HCEC 1CT (cell line): ENCODE results near the gene KATNB1.
A peak's percentile ranks its signal among the peaks of the same experiment; 100 is the strongest.
"Not testable (repeated sequence)": the region's sequence is repeated elsewhere in the genome, so short reads cannot be mapped to it uniquely, and the experiment has no call there.

Experiments used
- DNase-seq: peaks from one replicate; pipeline ENCODE4 v3.0.0-alpha.2; 2017

The KATNB1 gene

DNA sequence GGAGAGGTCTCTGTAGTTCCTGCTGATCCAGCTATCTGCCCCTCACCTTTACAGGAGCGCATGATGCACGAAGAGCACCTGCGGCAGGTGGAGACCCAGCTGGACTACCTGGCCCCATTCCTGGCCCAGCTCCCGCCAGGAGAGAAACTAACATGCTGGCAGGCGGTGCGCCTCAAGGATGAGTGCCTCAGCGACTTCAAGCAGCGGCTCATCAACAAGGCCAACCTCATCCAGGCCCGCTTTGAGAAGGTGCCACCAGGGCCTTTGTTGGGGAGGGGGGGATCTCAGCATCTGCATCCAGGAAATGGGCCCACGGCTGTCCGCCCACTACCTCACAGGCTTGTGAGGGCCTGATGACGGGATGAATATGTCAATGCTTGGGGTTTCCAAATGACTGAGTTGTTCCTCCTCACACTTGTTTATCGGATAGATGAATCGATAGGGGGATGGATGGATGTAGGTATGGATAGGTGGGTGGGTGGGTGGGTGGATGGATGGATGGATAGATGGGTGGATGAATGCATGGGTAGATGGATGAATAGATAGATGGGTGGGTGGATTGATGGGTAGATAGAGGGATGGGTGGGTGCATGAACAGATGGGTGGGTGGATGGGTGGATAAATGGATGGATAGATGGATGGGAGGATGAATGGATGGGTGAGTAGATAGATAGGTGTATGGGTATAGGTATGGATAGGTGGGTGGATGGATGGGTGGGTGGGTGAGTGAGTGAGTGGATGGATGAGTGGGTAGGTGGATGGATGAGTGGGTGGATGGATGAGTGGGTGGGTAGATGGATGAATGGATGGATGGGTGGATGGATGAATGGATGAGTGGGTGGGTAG is 7.0 kb upstream of the KATNB1 start:
- no peak for DNase-seq

DNA sequence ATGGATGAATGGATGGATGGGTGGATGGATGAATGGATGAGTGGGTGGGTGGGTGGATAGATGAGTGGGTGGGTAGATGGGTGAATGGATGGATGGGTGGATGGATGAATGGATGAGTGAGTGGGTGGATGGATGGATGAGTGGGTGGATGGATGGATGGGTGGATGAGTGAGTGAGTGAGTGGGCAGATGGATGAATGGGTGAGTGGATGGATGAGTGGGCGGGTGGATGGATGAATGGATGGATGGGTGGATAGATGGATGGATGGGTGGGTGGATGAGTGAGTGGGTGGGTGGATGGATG is 6.4 kb upstream of the KATNB1 start:
- DNase-seq, result no peak

DNA sequence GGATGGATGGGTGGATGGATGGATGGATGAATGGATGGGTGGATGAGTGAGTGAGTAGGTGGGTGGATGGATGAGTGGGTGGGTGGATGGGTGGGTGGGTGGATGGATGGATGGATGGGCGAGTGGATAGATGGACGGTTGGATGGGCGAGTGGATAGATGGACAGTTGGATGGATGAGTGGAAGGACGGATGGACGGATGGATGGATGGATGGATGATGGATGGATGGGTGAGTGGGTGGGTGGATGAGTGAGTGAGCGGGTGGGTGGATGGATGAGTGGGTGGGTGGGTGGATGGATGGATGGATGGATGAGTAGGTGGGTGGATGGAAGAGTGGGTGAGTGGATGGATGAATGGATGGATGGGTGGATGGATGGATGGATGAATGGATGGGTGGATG is 5.7 kb upstream of the KATNB1 start:
- not testable (repeated sequence) for DNase-seq

DNA sequence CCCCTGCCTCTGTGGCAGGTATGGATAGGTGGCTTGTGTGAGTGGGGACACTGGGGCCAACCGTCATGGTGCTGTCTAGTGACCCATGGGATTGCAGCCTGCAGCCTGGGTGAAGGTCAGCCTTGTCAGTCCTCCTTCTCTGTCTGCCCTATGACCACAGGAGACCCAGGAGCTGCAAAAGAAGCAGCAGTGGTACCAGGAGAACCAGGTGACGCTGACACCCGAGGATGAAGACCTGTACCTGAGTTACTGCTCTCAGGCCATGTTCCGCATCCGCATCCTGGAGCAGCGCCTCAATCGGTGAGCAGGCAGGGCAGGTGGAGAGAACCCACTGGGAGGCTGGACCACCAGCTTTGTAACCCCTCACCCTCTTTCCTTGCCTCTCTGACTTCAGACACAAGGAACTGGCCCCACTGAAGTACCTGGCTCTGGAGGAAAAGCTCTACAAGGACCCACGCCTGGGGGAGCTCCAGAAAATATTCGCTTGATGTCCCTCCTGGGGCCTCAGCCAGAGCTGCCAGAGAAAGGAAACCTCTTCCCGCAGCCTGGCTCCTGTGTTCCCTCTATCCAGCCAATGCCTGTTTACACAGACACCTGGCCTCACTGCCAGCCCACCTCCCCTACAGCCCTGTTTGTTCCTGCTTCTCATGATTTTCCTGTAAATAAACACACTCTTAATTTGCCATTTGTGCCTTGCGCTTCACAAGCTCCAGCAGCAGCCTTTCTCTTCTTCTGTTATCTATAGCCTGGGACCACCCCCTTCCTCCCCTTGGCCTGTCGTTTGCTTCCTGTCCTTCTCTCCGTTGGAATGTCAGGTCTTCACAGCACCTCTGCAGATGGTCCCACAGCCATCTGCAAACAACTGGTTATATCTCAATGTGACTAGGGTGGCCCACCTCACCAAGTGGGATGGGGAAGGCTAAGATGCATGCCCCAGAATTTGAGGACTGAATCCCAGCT is 4.5 kb upstream of the KATNB1 start:
- no peak for DNase-seq

DNA sequence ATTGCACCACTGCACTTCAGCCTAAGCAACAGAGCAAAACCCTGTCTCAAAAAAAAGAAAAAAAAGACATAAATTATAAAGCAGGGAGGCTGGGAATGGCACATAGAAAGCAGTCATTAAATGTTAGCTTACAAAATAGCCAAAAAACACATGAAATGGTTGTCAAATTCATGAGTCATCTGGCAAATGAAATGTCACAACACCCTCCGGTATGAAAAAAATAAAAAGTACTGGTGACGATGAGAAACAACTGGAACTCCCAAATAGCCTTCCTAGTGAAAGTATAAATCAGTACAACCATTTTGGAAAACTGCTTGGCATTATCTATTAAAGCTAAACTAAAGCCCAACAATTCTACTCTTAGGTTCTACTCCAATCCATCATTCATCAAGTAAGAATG is 3.5 kb upstream of the KATNB1 start:
- peak; percentile 66 for DNase-seq

DNA sequence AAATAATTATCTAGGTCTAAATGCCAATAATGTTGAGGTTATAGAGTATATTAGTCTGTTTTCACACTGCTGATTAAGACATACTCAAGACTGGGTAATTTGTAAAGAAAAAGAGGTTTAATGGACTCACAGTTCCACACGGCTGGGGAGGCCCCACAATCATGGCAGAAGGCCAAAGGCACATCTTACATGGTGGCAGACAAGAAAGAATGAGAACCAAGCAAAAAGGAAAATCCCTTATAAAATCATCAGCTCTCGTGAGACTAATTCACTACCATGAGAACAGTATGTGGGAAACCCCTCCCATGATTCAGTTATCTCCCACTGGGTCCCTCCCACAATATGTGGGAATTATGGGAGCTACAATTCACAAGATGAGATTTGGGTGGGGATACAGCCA is 2.9 kb upstream of the KATNB1 start:
- no peak for DNase-seq

DNA sequence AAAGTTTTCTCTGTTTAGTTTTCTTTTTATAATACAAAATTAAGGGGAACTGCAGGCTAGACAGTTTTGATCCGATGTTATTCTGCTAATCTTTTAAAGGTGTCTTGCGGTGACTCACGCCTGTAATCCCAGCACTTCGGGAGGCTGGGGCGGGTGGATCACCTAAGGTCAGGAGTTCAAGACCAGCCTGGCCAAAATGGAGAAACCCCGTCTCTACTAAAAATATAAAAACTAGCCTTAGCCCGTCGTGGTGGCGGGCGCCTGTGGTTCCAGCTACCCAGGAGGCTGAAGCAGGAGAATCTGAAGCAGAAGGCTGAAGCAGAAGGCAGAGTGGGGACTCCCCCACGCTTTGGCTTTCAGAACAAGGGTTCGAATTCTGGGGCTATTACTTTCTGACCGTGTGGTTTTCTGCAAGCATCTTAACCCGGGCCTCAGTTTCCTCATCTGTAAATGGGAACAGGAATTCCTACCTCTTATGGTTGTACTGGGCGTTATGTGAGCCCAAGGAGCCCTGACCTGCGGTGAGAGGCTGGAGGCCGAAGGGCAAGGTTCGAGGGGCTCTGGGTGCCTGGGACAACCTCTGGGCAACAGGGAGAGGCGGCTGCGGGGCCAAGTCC is 1.2 kb upstream of the KATNB1 start:
- no peak for DNase-seq

DNA sequence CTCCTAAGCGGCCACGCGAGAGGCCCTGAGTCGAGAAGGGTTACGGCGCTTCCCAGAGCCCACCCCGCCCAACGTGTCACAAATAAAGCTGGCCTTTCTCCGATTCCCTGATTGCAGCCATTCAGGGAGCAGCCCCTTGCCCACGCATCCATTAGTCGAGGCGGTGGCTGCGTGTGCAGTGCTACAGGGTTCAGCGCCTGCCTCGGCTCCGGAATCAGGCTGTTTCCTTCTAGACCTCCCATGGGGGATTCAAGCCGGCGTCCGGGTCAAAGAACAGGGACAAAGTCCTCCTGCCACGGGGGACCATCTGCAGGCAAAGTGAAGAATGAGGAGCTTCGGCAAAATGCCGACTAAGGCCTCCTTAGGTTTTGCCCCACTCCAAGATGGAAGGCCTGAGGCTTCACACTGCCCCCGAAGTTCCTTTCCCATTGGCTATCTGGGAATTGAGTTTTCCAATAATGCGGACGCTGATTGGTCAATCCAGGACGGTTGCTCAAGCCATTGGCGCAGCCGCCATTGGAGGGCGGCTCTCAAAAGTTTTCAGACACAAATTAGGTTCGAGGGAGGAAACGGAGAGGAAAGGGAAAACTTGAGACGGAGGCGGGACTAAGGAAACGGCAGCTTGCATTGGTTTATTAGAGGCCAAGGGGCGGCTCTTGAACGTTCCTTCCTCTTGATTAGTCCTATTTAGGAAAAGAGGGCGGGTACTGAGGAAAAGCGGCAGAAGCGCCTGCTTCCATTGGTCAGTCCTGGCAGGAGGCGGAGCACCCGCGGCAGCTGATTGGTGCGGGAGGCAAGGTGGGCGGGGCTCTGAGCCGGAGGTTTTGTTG is 430 bp upstream of the KATNB1 start:
- DNase-seq, result peak; percentile 100

DNA sequence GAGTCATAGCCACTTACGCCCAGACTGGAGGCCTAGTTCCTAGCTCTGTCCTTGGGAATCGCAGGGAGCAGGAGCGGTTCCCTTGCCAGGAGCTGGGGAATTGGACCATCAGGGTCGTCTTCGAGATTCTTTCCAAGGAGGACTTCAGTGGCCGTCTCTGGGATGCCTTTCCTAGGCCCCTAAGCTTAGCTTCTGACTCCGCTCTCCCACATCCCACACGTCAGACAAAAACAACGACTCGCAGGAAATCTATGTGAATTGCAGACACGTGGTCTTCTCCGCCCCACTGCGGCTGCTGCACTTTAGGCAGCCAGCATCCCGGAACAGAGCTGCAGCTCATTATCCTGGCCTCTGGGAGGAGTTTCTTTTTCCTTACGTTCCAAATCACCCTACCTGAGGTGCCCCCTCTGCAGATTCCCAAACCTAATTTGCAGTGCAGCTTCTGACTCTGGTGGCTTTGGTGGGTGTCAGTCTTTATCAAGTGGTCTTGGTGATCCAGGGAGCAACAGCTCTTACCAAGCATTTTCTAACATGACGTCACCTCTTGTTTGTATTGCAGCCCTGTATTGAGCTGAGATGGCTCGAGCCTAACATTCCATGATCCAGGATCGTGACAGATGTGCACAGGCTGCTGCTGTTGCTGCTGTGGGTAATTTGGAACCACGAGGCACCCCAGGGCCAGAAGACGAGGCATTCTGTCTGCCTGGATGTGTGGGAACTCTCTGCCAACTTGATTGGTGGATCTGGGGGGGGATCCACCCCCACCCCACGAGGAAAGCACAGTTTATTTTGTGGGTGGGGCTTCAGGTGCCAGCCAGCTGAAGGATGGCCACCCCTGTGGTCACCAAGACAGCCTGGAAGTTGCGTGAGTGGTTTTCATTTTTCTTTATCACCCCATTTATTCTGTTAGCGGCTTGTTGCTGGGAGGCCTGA is 1.1 kb downstream of the KATNB1 start:
- DNase-seq, result peak; percentile 76

DNA sequence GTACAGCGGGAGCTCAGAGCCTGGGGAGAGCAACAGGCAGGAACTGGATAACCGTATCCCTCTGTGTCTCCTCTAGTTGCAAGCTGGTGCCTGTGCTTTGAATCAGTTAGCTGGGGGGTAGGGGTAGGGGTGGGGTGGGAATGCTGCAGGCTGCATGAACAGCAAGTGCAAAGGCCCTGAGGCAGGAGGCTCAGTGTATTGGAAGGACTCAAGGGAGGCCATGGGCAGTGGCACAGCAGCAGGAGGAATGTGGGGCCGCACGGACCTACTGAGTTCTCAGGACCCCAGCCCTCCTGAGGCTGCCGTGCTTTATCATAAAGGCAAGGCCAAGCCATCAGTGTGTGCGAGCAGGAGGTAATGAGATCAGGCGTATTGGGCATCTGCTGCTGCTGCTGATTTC is 3.3 kb downstream of the KATNB1 start:
- DNase-seq, result no peak

DNA sequence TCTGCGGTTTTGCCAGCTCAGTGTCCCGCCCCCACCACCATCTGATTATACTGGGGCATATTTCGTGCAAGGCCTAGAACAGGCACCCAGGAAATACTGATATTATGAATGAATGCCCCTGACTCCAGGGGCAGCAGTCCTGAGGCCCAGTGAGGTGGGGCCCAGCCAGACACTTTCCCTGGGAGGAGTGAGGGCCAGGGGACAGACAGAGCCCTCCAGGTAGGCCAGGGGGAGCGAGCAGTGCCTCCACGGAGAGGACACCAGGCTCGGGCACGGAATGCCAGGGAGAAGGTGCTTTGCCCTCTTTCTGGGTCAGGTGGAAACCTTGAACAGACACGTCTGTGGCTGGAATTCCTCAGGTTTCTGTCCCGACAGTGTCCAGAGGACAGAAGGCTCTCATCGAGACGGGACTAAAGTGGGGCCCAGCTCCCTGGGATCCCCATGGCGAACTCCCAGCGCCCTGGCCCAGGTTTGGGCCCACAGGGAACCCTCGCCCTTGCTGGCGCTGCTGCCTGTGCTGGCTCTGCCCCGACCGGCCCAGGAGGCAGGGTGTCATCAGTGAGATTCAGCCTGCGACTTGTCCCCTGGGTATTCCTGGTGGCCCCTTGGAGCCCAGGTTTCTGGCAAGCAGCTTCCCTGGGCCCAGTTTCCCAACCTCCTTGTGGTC is 4.3 kb downstream of the KATNB1 start:
- DNase-seq, result no peak

DNA sequence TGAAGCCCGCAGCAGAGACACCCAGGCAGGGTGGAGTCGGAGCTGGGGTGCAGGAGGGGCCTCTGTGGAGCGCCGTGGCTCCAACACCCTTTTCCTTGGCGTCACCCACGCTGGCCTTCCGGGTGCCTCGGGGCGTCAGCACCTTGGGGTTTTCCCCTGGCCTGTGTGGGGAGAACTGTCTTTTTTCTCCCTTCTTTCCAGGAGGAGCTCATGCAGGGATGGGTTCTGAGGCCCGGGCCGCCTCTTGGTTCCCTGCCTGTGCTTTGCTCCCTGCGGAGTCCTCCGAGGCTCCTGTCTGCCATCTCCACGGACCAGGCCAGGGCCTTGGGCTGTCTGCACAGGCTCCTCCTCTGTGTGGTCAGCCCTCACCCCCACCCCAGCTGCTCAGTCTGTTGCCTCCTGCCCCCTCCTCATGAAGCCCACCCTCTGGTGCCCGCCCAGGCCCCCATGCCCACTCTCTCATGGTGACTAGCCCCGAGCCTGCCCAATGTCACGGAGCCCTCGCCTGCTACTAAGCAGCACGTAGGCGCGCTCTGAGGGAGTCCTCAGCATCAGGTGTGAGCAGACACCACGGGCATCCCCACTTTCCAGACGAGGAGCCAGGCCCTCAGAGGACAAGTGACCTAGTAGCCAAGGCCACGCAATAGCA is 5.0 kb downstream of the KATNB1 start:
- no peak for DNase-seq

DNA sequence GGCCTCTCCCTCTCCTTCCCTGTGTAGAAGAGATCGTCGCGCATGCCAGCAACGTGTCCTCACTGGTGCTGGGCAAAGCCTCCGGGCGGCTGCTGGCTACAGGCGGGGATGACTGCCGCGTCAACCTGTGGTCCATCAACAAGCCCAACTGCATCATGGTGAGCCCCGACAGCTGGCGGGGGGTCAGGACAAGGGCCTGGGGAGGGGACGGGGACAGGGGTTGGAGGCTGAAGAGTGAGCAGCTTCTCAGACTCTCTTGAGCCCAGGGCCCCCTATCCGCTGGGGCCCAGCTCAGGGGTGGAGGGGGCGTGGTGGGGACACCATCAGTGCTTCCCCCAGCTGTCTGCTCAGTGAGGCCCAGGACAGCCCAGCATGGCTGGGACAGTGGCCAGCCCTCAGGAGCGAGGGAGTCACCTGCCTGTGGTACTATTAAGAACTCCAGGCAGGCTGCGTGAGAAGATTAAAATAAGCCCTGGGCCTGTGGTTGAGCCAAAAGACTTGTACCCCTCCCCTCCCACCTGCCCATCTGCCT is 6.2 kb downstream of the KATNB1 start:
- DNase-seq, result no peak

DNA sequence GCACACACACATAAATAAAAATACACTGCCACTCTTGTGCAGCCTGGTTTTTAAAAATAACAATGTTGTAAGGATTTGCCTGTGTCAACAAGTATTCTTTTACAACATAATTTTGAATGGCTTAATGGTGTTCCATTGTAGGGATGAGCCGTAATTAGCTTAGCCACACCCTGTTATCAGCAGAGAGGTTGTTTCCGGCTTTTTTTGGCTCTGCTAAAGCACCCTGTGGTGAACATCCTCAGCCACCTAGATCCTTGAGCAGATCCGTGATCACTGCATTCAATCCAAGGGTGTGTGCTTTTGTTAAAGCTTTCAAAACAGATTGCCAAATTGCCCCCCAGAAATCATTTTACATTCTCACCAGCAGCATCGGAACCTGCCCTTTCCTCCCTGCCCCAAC is 7.0 kb downstream of the KATNB1 start:
- no peak for DNase-seq

DNA sequence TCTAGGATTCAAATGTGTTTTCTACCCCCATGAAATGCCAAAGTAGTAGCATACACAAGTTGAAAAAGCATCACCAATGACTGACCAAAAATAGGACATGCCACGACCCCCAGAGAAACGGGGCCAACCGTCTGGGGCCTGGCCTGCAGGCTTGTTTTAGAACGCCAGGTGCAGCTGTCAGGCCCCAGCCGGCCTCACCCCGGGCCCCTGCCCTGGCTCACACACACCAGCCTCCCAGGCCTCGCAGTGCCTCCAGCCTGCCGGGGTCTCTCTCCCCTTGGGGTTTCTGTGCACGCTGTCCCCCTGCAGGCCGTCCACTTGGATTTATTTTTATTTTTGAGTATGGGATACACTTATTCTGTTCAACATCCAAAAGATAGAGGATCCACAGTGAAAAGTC is 7.9 kb downstream of the KATNB1 start:
- no peak for DNase-seq

DNA sequence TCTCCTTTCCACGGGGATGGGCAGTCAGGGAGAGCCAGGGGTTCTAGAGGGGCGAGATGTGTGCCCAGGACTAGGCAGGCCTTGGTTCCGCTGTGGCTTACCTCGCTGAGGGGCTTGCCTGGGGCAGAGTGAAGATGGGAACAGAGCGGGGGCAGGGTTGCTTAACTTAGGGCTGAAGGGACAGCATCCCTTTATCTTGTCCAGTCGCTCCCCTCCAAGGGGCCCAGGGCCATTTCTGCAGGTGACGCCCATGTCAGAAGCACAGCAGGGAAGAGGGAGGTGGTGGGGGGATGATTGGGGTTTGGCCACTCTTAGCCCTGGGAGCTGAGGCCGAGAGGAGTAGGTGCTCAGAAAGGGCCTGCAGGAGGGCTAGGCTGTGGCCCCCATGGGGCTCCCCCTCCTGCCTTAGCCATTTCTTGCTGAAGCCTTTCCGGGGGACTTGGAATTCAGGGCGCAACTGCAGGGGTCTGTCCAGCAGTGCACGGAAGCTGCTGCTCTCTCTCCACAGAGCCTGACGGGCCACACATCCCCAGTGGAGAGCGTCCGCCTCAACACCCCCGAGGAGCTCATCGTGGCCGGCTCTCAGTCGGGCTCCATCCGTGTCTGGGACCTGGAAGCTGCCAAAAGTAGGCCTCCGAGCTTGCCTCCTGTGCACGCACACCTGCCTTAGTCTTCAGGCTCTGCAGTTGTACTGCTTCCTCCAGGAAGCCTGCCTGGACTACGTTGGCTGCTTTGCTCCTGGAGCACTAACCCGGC is 8.5 kb downstream of the KATNB1 start:
- DNase-seq, result no peak

DNA sequence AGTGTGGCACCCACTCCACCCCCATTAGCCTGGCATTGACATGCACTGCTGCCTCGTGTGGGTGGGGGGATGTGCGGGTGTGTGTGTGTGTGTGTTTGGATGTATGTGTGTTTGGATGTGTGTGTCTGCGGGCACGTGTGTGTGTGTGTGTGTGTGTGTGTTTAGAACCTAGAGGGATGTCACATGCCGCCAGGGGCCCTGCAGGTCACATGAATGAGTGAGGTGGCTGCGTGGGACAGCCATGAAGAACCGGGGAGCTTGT is 9.0 kb downstream of the KATNB1 start:
- DNase-seq, result no peak

DNA sequence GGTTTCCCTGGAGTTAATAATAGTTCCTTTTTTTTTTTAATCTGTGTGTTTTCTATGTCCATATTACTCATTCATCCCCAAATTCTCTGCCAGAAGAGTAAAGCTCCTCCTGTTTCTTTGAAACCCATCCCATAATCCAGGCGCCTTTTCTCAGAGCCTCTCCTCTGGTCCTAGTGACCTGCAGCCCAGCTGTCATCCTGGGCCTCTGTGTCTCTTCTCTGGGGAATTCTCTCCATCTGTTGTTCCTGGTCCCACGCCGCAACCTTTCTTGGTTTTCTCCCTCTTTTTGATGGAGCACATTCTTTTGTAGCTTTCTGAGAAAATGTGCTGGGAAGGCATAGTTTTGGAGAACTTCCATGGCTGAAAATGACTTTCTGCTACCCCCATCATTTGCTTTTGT is 10.2 kb downstream of the KATNB1 start:
- no peak for DNase-seq

DNA sequence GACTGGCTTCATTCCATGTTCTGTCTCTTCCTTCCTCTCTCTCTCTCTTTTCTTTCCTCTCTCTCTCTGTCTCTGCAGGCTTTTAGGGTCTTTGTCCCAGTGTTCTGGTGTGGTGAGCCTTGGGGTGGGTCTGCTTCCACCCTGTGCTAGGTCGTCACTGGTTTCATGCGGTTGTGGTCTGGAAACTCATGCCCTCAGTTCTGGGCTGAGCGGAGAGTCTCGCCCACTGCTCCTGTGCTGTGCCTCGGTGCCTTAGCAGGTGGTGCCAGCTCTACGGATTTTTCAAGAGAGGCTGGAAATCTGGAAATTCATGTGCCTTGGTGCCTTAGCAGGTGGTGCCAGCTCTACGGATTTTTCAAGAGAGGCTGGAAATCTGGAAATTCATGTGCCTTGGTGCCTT is 10.7 kb downstream of the KATNB1 start:
- not testable (repeated sequence) for DNase-seq

DNA sequence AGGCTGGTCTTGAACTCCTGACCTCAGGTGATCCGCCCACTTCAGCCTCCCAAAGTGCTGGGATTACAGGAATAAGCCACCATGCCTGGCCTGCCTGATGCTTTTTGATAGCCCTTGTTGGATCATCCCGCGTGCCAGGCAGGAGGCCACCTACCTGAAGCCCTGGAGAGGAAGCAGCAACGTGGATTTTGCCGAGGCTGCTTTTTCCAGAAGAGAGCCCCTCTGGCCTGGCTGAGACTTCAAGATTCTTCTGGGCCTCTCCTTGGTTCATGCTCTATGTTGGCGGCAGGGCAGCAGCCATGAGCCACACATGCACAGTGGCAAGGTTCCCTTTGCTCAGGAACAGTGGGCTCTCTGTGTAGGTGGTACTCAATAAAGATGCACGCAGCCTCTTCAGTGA is 11.5 kb downstream of the KATNB1 start:
- DNase-seq, result no peak
